ENCODE measurements around the gene EIF3A. TPM values are rescaled to one million over a fixed set of nuclear protein-coding genes. Genes with fewer than 3 reads are reported as not detected.

EIF3A gene, protein sequence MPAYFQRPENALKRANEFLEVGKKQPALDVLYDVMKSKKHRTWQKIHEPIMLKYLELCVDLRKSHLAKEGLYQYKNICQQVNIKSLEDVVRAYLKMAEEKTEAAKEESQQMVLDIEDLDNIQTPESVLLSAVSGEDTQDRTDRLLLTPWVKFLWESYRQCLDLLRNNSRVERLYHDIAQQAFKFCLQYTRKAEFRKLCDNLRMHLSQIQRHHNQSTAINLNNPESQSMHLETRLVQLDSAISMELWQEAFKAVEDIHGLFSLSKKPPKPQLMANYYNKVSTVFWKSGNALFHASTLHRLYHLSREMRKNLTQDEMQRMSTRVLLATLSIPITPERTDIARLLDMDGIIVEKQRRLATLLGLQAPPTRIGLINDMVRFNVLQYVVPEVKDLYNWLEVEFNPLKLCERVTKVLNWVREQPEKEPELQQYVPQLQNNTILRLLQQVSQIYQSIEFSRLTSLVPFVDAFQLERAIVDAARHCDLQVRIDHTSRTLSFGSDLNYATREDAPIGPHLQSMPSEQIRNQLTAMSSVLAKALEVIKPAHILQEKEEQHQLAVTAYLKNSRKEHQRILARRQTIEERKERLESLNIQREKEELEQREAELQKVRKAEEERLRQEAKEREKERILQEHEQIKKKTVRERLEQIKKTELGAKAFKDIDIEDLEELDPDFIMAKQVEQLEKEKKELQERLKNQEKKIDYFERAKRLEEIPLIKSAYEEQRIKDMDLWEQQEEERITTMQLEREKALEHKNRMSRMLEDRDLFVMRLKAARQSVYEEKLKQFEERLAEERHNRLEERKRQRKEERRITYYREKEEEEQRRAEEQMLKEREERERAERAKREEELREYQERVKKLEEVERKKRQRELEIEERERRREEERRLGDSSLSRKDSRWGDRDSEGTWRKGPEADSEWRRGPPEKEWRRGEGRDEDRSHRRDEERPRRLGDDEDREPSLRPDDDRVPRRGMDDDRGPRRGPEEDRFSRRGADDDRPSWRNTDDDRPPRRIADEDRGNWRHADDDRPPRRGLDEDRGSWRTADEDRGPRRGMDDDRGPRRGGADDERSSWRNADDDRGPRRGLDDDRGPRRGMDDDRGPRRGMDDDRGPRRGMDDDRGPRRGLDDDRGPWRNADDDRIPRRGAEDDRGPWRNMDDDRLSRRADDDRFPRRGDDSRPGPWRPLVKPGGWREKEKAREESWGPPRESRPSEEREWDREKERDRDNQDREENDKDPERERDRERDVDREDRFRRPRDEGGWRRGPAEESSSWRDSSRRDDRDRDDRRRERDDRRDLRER (N-terminal part only)
- 148 and 149 TPM in 2 replicates for total RNA-seq

DNA sequence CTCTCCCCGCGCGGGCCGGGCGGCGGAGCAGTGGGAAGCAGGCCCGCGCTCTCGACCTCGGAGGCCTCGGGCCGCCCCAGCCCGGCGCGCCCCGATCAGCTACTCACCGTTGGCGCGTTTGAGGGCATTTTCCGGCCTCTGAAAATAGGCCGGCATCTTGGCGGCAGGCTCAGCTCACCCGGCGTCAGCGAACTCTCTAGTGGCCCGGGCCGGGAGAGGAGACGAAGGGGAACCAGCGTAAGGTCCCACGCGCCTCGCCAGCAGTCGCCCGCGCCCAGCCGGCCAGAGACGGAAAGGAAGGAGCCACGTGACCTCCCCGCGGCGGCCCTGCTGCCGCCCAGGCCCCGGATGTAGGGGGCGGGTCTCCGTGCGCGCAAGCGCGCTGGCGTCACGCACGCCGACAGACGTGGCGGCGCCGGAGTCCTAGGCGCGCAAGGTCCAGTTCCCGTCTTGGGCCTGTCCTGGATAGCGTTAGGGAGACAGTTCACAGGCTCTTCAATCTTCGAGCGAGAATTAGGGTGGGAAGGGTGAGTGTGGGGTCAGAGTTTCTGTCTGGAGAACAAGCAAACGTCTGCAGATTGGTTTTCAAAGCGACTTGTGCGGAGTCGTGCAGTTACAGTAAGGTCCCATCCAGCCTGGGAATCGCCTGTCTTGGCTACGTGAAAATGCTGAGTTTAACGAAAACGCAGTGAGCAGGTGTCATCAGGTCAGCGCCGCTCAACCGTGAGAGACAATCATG lies at the start of gene EIF3A:
EIF3A (minus strand) TSS at position 297 of the 739 bp plus-strand sequence; CDS start at position 156, 141 bp downstream.
- intact Hi-C loops (cut with micrococcal nuclease), result loop anchor here (1.0 to 2.0 kb wide), 16 partner anchors 11 to 812 kb away; partner anchors contain the start of genes DENND10, GRK5, MCMBP and PRDX3

DNA sequence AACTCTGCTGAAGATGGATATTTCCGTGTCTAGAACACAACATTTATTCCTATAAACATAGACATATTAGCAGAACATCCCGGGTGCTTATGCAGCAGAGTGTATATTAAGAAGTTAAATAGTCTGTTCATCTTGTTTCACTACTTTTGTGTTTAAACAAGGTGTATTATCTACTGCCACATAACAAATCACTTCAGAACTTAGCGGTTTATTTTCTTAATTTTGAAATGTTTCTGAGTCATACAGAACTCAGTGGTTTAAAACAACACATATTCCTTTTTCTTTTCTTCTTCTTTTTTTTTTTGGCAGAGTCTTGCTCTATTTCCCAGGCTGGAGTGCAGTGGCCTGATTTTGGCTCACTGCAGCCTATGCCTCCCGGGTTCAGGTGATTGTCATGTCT lies 49.1 kb upstream of the EIF3A start:
- intact Hi-C loops (cut with micrococcal nuclease), result loop anchor here (10.0 kb wide), 1 partner anchor 745 kb away; the partner anchor contains the start of gene MCMBP

DNA sequence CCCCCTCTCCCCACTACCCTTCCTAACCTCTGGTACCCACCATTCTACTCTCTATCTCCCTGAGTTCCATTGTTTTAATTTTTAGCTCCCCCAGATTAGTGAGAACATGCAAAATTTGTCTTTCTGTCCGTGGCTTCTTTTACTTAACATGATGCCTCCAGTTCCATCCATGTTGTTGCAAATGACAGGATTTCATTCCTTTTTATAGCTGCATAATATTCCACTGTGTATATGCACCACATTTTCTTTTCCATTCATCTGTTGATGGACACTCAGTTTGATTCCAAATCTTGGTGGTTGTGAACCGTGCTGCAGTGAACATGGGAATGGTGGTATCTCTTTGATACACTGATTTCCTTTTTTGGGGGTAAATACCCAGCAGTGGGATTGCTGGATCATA lies 45.3 kb upstream of the EIF3A start:
- intact Hi-C loops (cut with micrococcal nuclease), result no loop called here

DNA sequence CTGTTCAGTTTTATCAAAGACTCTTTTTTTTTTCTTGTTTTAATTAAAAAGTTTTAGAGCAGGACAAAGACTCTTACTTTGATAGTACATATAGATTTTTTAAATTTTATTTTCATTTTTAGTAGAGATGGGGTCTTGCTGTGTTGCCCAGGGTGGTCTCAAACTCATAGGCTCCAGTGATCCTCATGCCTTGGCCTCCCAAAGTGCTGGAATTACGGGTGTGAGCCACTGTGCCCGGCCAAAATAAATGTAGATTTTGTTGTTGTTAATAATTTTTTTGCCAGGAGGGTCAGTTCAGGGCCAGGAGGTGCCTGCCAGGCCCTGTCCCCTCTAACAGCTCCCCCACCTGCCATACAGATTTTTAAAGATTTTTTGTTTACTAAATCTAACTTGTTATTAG lies 40.3 kb upstream of the EIF3A start:
- intact Hi-C loops (cut with micrococcal nuclease), result loop anchor here (2.0 kb wide), 1 partner anchor 16 kb away; the partner anchor contains the start of gene DENND10

DNA sequence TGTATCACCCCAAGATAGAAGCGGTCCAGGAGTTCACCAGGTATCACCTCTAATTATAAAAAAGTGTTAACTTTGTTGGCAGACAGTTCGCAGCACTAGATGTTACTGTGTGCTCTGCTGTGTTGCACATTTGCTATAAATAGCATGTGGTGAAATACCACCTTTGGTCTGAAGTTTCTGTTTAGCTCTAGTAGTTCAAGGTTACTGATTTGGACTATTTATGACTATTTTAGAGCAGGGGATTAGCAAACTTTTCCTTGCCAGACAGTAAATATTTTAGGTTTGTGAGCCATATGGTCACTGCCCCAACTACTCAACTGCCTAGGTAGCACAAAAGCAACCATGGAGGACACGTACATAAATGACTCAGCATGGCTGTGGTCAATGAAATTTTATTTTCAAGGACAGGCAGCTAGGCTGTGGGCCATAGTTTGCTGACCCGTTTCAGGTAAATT lies 39.8 kb upstream of the EIF3A start:
- intact Hi-C loops (cut with micrococcal nuclease), result loop anchor here (2.0 kb wide), 1 partner anchor 16 kb away; the partner anchor contains the start of gene DENND10

DNA sequence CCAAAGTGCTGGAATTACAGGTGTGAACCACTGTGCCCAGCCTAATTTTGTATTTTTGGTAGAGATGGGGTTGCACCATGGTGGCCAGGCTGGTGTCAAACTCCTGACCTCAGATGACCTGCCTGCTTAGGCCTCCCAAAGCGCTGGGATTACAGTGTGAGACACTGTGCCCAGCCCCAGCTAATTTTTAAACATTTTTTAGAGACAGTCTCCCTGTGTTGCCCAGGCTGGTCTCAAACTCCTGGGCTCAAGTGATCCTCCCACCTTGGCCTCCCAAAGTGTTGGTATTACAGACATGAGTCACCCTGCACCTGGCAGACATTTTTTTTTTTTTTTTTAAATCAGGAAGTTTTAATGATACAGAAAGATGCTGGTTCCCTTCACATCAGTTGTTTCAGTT lies 38.8 kb upstream of the EIF3A start:
- intact Hi-C loops (cut with micrococcal nuclease), result no loop called here

DNA sequence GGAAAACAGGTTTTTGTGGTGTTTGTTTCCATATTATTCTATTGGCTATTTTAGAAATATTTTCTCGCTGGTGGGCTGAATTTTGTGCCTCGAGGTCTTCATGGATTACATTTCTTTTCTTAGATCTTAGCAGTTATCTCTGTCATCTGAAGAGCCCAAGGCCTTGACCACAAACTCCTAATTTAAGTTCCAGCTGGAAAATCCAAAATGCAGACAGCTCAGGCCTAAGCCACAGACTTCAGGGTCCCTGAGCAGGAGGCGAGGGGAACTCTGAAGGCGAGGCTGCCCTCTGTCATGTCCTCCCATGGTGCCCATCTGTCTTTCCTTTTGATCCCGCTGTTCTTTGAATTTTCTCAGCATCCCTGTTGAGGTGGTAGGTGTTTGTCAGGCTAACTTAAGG lies 37.6 kb upstream of the EIF3A start:
- intact Hi-C loops (cut with micrococcal nuclease), result no loop called here

DNA sequence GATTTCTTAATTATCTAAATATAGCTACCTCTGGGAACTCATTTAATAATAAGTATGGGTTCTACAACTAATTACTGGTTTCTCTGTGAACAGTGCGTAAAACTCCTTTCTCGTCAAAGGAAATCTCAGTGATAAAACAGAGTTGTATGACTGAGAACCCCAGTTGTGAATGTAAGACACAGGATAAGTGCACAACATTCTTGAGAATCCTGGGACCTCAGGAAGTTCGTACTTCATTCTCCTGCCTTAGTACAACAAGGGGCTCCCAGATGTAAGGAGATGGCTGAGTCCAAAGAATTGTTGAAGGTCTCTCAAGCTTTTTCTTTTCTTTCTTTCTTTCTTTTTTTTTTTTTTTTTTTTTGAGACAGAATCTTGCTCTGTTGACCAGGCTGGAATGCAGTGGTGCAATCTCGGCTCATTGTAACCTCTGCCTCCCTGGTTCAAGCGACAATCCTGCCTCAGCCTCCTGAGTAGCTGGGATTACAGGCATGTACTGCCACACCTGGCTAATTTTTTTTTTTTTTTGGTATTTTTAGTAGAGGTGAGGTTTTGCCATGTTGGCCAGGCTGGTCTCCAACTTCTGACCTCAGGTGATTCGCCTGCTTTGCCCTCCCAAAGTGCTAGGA lies 35.8 kb upstream of the EIF3A start:
- intact Hi-C loops (cut with micrococcal nuclease), result no loop called here

DNA sequence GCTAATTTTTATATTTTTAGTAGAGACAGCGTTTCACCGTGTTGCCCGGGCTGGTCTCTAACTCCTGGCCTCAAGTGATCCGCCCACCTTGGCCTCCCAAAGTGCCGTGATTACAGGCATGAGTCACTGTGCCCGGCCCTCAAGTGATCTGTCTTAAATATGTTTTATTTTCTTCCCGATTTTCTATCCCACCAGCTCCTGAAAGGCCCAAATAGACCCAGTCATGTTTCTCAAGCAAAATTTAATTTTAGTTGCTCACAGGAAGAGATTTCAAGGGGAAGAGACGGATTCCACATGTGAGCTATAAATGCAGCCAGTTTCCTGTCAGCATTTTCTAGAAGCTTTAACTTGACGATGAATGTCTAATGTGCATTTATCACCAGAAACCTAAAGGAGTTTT lies 35.3 kb upstream of the EIF3A start:
- intact Hi-C loops (cut with micrococcal nuclease), result no loop called here

DNA sequence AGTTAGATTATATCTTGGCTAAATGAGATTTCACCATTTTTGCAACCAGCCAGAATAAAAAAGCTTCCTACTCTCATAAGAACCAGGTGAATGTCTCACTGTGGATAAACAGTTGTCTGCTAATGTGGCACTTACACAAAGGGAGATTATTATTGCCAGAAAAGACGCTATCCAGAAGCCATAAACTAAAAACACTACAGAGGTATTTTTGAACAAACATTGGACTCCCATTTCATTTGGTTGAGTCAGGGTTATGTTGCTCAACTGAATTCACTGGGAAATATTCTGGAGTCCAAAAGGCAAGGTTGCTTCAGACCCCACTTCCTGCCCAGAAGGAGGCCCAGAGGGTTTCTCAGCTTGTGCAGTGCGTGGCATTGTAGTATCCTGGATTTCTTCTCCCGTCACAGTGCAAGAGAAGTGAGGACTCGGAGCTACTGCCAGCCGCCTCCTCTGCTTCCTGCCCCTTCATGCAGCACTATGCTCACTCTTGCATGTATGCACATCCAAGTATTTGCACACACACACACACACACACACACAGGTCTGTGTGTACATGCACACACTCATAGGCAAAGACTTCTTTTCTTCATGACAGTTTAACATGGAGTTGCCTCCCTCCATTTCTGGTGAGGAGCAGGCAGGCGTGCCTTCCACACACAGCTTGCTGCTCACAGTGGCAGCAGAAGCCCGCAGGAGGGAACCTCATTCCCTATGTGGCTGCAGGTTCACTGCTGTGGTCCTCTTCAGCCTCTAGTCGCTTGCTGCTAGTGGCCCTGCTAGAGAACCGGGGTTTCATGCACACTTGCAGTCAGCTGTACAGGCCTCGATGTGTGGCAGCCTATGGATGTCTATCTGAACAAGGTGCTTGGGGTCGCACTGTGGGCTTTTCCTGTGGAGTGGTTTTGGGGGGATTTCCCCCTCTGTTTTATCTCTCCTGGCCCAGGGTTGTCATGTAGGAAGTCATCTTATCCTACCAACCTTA lies 33.4 kb upstream of the EIF3A start:
- intact Hi-C loops (cut with micrococcal nuclease), result no loop called here

DNA sequence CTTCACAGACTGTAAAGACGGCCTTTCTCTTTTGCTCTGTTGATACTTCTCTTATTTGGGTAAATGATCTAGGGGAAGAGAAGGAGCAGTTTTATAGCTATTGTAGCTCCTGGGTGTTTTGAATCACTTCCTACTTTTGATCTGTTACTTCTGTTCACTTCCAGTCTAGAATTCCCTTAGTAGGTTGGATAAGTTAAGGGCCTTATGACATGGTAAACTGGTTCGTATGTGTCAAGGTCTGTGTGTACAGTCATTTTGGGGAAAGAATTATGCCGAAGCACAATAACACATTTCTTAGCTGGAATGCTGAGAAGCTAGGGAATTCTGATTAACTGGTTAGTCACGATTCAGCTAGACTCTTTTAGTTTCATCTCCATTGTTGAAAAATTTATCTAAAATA lies 31.4 kb upstream of the EIF3A start:
- intact Hi-C loops (cut with micrococcal nuclease), result no loop called here

DNA sequence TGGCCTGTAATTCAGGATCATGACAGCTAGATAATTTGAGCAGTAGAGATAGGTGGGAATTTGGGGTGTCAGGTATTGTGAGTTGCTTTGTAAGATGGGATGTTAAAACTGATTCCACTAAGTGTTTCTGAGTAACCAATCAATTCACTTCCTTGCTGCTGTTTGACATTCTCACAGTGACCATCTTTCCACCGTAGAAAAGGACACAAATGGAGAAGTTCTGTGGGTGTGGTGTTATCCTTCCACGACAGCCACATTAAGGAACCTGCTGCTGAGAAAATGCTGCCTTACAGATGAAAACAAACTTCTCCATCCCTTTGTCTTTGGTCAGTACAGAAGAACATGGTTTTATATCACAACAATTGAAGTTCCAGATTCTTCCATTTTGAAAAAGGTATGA lies 27.2 kb upstream of the EIF3A start:
- intact Hi-C loops (cut with micrococcal nuclease), result loop anchor here (10.0 kb wide), 1 partner anchor 787 kb away; the partner anchor contains the start of gene SEC23IP

DNA sequence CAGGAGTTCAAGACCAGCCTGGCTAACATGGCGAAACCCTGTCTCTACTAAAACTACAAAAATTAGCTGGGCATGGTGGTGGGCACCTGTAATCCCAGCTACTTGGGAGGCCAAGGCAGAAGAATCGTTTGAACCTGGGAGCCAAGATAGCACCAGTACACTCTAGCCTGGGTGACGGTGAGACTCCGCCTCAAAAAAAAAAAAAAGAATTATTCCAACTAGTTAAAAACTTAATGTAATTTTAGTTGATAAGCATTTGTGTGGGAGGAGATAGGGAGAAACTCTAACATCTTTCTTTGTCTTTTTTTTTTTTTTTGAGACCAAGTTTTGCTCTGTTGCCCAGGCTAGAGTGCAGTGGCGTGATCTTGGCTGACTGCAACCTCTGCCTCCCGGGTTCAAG lies 26.5 kb upstream of the EIF3A start:
- intact Hi-C loops (cut with micrococcal nuclease), result loop anchor here (10.0 kb wide), 1 partner anchor 788 kb away; the partner anchor contains the start of gene SEC23IP

DNA sequence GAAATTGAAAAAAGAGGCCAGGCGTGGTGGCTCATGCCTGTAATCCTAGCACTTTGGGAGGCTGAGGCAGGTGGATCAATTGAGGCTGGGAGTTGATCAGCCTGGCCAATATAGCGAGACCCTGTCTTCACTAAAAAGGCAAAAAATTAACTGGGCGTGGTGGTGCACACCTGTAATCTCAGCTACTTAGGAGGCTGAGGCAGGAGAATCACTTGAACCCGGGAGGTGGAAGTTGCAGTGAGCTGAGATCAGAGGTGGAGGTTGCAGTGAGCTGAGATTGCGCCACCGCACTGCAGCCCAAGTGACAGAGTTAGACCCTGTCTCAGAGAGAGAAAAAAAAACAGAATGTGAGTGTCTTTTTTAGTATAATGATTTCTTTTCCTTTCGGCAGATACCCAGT lies 25.3 kb upstream of the EIF3A start:
- intact Hi-C loops (cut with micrococcal nuclease), result loop anchor here (2.0 to 10.0 kb wide), 3 partner anchors 15 to 789 kb away; partner anchors contain the start of genes BAG3 and SEC23IP

DNA sequence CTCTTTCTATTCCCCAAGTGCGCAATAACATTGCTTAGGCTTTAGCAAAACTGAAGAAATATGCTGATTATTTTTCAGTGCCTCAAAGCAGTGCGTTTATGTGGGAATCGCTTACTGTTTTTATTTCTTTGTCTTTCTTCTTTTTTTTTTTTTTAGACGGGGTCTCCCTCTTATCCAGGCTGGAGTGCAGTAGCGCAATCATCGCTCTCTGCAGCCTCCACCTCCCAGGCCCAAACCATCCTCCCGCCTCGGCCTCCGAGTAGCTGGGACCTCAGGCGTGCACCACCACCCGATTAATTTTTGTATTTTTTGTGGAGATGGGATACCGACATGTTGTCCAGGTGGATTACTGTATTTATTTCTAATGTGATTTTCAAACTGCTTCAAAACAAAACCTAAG lies 24.5 kb upstream of the EIF3A start:
- intact Hi-C loops (cut with micrococcal nuclease), result loop anchor here (2.0 to 10.0 kb wide), 3 partner anchors 16 to 790 kb away; partner anchors contain the start of genes BAG3 and SEC23IP

DNA sequence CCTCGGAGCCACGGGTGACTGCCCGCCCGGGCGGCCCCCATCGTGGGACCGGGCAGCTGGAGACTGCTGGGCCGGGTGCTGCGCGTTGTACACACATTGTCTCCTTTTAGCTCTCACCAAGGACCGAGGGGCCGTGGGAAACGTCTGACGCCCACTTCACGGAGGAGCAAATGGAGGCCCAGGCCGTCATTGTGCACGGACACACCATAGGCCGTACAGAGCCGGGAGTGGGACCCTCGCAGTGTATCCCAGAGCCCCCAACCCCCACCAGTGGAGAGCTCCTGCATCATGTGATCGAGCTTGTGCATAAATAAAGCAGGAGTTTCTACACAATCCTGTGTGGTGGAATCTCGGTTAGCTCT lies 24.0 kb upstream of the EIF3A start:
- intact Hi-C loops (cut with micrococcal nuclease), result loop anchor here (1.0 to 10.0 kb wide), 11 partner anchors 13 to 790 kb away; partner anchors contain the start of genes BAG3, EIF3A, INPP5F and PRDX3

DNA sequence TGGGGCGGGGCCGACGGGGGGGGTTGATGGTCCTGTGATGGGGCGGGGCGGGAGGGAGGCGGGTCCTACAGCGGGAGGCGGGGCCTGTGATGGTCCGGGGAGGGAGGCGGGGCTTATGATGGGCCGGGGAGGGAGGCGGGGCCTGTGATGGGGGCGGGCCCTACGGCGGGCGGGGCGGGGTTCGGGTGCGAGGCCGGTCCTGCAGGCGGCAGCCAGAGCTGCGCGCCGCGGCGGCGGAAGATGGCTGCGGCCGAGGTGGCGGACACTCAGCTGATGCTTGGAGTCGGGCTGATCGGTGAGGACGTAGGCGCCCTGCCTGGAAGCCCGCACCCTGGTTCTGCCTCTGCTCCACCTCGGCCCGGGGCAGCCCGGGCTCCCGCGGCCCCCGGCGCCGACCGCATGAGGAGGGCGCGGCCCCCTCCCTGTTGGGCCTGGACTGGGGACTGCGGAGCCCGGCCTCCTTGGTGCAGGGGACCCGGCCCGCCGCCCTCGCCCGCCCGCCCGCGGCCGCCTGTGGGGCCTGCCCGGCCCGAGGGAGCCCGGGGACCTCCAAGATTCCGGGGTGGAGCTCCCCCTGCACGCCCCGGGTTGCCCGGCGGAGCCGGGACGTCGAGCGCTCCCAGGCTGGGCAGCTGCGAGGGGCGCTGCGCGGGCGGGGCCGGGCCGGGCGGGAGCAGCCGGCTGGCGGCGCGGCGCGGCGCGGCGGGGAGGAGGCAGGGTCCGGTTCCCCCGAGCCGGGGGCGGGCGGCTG lies 23.5 kb upstream of the EIF3A start, which contains the start of gene DENND10:
DENND10 (plus strand) TSS at position 211 of the 751 bp plus-strand sequence; CDS start at position 241, 30 bp downstream.
- intact Hi-C loops (cut with micrococcal nuclease), result loop anchor here (1.0 to 10.0 kb wide), 12 partner anchors 13 to 791 kb away; partner anchors contain the start of genes BAG3, EIF3A, INPP5F and PRDX3
